SKM-1 treated with dmso at 0.1 percent for 144 hours (cell line): ENCODE results near the gene ZNRF1.

Experiments used
- DNase-seq: peaks from one replicate; lab custom pipeline; 2025; ENCODE audit not compliant: unreplicated experiment; lab: John Stamatoyannopoulos, UW

Gene ZNRF1

GRCh38 chr16:75058806-75059205 lies 60.0 kb downstream of the ZNRF1 start:
- no peak for DNase-seq

DNA sequence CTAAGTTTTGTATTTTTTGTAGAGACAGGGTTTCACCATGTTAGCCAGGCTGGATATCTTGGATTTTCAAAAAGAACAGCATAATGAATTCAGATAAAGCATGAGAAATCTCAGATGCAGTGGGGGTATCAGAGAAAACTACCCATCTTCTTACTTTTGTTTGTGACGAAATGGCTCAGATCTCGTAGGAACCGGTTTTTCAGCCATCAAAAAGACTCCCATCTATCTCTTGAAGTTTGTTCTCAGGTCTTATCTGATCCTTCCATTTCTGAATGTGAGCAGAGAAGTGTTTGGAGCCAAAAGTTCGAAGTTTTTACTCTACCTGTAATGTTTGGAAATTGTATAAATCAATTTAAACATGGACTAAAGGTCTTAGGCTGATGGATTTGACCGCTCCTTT lies 60.6 kb downstream of the ZNRF1 start:
- DNase-seq: no peak

DNA sequence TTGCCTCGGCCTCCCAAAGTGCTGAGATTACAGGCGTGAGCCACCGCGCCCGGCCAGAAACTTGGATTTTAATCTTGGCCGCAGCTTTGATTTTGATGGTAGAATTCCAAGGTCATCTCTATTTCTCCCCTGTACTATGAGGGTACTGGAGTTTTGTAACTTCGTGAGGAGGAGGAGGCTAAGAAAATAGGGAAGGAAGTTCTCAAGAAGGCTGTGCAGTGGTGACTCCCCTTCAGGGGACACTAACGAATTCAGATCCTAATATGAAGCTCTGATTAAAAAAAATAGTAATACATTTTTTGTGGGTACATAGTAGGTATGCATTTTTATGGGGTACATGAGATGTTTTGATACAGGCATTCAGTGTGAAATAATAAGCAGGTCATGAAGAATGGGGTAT lies 61.9 kb downstream of the ZNRF1 start:
- peak; percentile 57 for DNase-seq

- peak; percentile 90 for DNase-seq
Measured at GRCh38 chr16:75061669-75062068, 62.8 kb downstream of the ZNRF1 start.

- no peak for DNase-seq
Measured at GRCh38 chr16:75062135-75062975, 63.5 kb downstream of the ZNRF1 start.

GRCh38 chr16:75062976-75063346 lies 64.1 kb downstream of the ZNRF1 start:
- no peak for DNase-seq

GRCh38 chr16:75063549-75064088 lies 64.8 kb downstream of the ZNRF1 start:
- DNase-seq: no peak

GRCh38 chr16:75064403-75065148 lies 65.8 kb downstream of the ZNRF1 start:
- DNase-seq: peak; percentile 78

DNA sequence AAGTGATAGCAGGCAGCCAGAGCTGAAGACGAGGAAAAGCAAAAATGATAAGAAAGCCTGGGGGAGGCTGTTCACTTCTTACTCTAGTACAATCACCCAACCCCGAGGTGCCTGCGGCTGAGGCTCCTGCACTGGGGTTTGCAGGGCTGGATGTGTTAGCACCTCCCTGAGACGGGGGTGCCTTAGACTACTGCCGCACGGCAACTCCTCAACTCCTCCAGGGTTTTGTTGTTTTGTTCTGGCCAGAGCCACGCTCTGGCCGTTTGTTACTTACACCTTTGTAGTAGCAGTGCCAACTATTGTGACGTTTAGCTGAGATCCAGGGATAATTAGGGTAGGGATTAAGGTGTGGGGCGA lies 66.3 kb downstream of the ZNRF1 start:
- no peak for DNase-seq

GRCh38 chr16:75065521-75066149 lies 66.8 kb downstream of the ZNRF1 start:
- no peak for DNase-seq

- no peak for DNase-seq
Measured at GRCh38 chr16:75066861-75067447, 68.1 kb downstream of the ZNRF1 start.

GRCh38 chr16:75068085-75069031 lies 69.5 kb downstream of the ZNRF1 start:
- no peak for DNase-seq

- no peak for DNase-seq
Measured at GRCh38 chr16:75070012-75070841, 71.4 kb downstream of the ZNRF1 start.

DNA sequence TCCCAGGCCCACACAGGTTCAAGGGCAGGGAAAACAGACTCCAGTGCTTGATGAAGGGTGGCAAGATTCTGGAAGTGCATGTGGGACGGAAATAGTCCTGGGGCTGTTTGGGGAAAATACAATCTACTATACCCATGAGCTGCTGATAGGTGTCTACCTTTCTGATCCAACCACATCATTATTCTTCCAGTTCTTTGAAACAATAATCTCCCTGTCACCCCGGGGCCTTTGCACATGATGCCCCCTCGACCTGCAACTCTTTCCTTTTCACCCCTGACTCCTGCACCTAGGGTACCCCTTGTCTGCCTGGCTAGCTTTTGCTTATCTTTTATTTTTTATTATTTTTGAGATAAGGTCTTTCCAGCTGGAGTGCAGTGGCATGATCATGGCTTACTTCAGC lies 72.8 kb downstream of the ZNRF1 start:
- no peak for DNase-seq

GRCh38 chr16:75072239-75072947 lies 73.6 kb downstream of the ZNRF1 start:
- DNase-seq: no peak

- DNase-seq: no peak
Measured at GRCh38 chr16:75073545-75074303, 74.9 kb downstream of the ZNRF1 start.

DNA sequence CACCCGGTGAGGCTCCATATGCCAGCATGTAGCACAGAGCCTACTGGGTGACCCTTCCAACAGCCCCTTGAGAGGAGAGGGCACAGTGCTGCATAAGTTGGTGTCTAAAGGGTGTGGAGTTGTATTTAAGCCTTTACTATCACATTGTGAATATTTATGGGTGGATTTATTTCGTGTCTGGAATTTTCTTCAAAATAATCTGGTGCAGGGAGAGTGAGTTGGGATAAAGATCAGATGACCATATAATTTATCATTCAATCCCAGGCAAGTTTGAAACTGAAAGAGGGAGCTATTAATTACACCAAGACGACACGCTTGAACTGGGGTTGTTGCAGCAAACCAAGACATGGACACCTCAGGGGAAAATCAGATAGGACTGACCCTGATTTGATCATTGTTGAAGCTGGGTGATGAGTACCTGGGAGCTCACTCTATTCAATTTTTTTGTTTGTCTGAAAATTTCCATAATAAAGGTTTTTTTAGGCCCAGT lies 75.5 kb downstream of the ZNRF1 start:
- no peak for DNase-seq
